HG03135 (cell line): Measurements from ENCODE around the gene SWAP70.

Experiments
- ATAC-seq: cut with Tn5 transposase; IDR thresholded peaks from one replicate; pipeline ENCODE4 v1.9.1; 2021; ENCODE audit warnings: mild to moderate bottlenecking, moderate library complexity; ENCODE audit not compliant: unreplicated experiment

The SWAP70 gene

DNA sequence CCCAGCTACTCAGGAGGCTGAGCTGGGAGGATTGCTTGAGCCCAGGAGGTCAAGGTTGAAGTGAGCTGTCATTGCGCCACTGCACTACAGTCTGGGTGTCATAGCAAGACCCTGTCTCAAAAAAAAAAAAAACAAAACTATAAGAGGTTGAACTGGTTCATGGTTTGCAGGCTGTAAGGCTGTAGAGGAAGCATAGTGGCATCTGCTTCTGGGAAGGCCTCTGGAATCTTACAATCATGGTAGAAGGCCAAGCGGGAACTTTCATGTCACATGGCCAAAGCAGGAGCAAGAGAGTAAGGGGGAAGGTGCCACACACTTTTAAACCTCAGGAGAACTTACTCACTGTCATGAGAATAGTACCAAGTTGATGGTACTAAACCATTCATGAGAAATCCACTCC, 109.6 kb downstream of the SWAP70 start:
- ATAC-seq, result no peak

- ATAC-seq, result no peak
Measured at GRCh38 chr11:9774109-9774508, 110.2 kb downstream of the SWAP70 start.

DNA sequence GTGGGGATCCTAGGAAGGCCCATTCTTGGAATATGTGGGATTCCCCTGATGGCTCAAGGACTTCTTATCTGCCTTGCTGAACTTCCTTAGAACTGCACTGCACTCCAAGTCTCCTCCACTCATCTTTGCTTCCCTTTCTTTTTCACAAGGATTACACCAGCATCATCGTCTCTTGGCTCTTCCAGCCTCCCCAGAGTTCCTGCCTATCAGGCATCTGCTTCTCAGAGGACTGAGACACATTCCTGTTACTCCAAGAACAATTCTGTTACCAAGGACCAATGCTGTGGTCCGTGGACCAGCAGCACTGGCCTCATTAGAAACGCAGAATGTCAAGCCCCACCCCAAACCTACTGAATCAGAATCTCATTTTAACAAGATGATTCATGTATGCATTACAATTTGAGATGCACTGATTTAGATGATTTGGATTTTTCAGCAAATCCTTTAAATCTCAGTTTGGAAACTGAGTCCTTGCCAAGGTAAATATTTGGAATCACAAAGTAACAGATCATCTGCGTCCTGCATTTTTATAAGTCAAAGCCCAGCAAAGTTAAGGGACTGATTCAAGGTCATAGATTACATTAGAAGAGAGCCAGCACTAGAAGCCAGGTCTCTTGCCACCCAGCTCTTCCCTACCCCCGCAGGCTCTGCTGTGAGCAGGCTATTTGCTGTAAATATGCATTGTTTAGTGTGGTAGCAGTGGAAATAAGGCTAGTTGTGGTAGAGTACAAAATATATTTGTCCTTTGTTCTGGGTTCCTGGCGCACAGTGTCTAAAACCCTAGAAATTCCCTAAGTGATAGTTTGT, 110.9 kb downstream of the SWAP70 start:
- ATAC-seq, result no peak

- ATAC-seq, result no peak
Measured at GRCh38 chr11:9775398-9775779, 111.5 kb downstream of the SWAP70 start.

GRCh38 chr11:9776203-9776602, 112.3 kb downstream of the SWAP70 start:
- no peak for ATAC-seq

GRCh38 chr11:9777066-9777465, 113.2 kb downstream of the SWAP70 start:
- no peak for ATAC-seq

DNA sequence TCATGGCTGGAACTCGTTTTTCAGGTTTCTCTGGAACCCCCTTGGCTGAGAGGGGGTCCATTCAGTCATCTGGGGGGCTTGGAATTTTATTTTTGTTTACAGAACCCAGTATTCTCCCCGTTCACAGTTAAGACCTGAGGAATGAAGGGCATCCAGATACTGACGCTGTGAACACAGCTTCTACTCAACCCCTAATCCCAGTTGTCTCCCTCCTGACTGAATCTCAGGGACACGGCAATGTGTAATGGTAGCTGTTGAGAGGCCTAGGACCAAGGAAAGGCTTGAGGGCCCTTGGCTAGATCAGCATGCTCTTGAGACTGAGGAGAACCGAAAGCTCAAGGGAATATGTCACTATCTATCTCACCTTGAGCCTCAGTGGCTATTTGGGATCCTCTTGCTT, 113.6 kb downstream of the SWAP70 start:
- no peak for ATAC-seq

- no peak for ATAC-seq
Measured at GRCh38 chr11:9780929-9781328, 117.1 kb downstream of the SWAP70 start.

DNA sequence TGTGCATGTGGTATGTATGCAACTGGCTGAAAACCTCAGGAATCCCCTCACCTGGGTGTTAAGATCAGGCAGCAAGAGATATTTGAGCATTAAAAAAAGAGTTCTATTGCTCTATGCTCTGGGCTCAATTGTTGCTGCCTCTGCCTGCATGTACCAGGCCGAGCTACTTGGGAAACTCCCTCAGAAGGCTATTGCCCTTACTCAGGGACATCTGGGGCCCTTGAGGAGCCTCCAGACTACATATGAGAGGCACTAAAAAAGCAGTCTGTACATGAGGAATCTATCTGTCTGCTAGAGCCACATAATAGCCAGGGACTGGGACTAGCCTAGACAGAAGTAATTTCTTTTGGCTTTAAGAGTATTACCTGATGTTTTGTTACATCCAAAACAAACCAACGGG, 120.1 kb downstream of the SWAP70 start:
- ATAC-seq, result no peak

- no peak for ATAC-seq
Measured at GRCh38 chr11:9784602-9785315, 120.9 kb downstream of the SWAP70 start.

DNA sequence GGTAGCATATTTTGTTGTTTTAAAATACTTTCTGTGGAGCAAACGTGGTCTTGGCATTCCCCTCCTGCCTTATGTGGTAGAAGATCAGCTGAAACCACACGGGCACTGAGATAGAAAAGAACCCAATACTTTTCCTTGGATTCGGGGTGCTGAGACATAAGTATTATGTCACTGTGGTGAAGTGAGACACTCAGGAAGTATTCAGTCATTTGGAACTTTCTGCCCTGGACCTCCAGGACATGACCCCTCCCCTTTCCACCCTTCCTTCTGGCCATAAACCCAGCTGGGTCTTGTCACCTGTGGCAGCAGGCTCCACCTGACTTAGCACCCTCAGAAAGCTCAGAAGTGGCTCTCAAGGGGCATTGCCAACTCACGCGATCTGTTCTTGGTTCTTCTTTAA, 123.4 kb downstream of the SWAP70 start:
- no peak for ATAC-seq

DNA sequence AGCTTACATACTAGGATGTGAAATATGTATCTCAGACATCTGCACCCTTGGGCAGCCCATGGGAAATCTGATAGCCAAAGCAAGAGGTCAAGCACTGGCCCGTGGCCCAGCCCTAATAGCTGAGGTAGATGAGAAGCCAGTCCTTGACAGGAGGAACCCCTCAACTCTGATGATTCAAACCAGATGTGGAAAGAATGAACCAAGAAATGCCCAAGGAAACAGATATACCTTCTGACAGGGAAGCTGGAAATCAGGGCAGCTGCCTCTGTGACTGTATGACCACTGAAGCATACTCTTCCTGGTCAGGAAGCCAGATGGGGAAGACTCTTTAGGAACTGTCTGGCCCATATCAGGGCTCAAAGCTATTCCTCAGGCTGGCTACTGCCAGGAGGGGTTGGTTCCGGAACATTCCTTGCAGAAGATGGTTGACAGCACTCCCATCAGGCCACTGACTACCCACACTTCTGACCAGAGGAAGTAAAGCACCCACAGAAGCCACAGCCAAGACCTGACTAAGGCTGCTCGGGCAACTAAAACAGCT, 124.2 kb downstream of the SWAP70 start:
- no peak for ATAC-seq

DNA sequence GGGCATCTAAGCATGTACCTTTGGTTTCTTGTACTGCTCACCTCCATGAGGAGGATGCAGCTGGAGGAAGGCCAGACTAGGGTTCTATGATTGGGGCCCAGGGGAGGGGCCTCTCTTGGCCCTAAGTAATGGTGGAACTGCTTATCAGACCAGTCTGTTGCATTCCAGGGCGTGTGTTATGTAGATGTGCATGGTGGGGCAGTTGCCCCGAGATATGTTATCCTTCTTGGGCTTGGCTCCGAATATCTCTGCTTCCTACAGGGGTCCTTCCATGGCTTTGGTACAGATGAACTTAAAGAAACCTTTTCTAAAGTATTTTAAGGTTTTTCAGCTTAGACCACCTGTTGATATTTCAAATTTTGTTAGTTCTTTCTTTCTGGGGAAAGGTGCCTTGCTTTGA, 126.0 kb downstream of the SWAP70 start:
- no peak for ATAC-seq

DNA sequence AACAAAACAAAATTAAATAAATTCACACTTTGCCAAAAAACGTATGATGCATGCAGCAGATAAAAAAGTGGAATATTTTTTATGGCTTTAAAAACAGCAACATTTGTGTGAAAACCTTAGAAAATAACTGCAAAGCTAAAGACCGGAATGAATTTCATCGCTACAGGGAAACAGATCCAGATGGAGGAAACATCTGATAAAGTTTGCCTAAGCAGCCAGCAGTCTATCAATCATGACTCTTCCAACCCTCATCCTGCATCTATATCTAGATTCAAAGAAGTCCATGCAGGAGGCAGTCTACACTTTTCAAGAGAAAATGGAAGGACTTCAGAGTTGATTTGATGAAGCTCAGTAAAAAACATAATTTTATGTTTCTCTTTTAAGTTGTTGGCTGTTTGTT, 126.8 kb downstream of the SWAP70 start:
- ATAC-seq, result no peak

- ATAC-seq, result no peak
Measured at GRCh38 chr11:9796266-9796665, 132.4 kb downstream of the SWAP70 start.

GRCh38 chr11:9796854-9797253, 133.0 kb downstream of the SWAP70 start:
- no peak for ATAC-seq

DNA sequence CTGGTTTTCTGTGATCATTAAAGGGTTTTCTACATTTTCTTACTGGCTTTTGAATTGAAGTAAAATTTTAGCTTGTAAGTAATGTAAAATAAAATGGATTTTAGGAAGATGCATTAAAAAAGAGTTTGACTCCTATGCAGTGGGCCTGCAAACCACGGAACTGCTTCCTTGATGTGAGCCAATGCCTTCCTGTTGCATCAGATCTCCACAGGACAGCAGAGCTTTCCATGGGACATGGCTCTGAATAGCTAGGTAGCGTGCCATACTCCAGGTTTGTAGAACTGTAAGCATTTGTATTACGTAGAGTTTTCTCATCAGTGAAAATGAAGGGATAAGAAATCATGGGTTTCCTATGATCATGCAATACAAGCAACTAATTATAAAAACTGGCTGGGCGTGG, 133.4 kb downstream of the SWAP70 start:
- no peak for ATAC-seq

DNA sequence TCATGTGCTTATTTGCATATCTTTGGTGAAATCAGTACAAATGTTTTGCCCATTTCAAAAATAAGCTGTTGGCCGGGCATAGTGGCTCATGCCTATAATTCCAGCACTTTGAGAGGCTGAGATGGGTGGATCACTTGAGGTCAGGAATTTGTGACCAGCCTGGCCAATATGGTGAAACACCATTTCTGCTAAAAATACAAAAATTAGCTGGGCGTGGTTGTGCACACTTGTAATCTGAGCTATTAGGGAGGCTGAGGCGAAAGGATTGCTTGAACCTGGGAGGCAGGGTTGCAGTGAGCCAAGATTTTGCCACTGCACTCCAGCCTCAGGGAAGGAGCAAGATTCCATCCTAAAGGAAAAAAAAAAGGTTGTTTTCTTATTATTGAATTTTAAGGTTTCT, 136.0 kb downstream of the SWAP70 start:
- ATAC-seq, result no peak

GRCh38 chr11:9802291-9802861, 138.5 kb downstream of the SWAP70 start:
- no peak for ATAC-seq
